Measurements from ENCODE around the gene SMAD7.
A peak's percentile ranks its signal among the peaks of the same experiment; 100 is the strongest.

Gene SMAD7

DNA sequence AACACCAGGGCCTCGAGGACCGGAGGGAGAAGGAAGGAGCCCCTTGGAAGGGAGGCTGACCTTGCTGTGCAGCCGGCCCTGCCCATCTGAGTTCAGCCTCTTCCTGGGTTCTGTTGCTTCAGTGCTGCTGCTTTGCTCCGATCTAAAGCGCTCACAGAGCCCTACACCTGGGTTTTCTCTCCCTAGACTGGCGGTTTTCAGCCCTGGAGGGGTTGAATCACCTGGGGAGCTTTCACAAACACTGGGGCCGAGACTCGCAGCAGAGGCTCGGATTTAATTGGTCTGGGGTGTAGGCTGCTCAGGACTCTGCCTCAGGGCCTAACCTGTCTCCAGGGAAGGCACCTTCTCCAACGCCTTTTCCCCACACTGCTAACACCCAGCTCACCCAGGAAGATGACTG, 40.9 kb upstream of the SMAD7 start:
- TF ChIP-seq GATA1 (IDR thresholded peaks at IDR 0.05; ENCODE audit: low read depth, low read length) (no peak), POLR2A (IDR thresholded peaks at IDR 0.05; ENCODE audit: low read length) (no peak)
- DNase-seq, result no peak

- no peak for DNase-seq
- TF ChIP-seq GATA1 (IDR thresholded peaks at IDR 0.05; ENCODE audit: low read depth, low read length), result no peak
- TF ChIP-seq POLR2A (IDR thresholded peaks at IDR 0.05; ENCODE audit: low read length), result no peak
These were observed 40.5 kb upstream of the SMAD7 start for GRCh38 chr18:48991319-48991660.

GRCh38 chr18:48990481-48991318, 39.9 kb upstream of the SMAD7 start:
- TF ChIP-seq GATA1 (IDR thresholded peaks at IDR 0.05; ENCODE audit: low read depth, low read length), result no peak
- no peak for TF ChIP-seq POLR2A (IDR thresholded peaks at IDR 0.05; ENCODE audit: low read length)
- no peak for DNase-seq

- TF ChIP-seq POLR2A (IDR thresholded peaks at IDR 0.05; ENCODE audit: low read length) (no peak), GATA1 (IDR thresholded peaks at IDR 0.05; ENCODE audit: low read depth, low read length) (no peak)
- DNase-seq, result no peak
These were observed 38.8 kb upstream of the SMAD7 start for GRCh38 chr18:48989304-48990303.

DNA sequence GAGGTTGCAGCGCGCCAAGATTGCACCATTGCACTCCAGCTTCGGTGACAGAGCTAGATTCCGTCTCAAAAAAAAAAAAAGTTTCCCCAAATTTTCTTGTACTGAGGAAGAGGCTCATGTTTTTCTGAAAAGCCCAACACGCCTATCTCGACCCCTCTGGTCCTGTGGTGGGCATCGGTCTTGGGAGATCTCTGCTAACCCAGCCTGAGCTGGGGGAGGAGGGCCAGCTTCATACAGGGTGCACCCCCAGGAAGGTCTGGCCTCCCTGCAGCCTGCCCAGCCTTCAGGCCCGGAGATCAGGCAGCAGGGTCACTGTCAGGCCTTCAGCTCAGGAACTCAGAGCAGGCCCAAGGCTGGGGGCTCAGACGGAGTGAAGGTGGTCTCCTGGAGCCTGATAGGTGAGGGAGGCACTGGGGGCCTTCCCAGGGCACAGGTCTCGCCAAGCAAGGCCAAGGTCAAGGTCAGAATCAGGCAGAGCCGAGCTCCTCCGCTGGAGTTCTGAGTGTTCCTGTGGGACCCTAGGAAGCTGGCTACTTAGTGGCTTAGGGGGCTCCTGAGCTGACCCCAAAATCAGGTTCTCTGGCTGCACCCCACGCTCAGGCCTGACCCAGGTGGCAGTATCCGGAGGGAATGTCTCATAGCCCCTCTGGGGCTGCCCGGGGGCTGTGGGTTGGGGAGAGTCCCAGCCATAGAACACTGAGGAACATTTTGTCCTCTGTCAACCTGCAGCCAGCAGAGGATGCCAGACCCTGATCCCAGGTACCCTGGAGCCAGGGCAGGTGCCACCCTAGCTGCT, 37.9 kb upstream of the SMAD7 start:
- DNase-seq, result no peak
- TF ChIP-seq POLR2A (IDR thresholded peaks at IDR 0.05; ENCODE audit: low read length) (no peak), GATA1 (IDR thresholded peaks at IDR 0.05; ENCODE audit: low read depth, low read length) (no peak)

DNA sequence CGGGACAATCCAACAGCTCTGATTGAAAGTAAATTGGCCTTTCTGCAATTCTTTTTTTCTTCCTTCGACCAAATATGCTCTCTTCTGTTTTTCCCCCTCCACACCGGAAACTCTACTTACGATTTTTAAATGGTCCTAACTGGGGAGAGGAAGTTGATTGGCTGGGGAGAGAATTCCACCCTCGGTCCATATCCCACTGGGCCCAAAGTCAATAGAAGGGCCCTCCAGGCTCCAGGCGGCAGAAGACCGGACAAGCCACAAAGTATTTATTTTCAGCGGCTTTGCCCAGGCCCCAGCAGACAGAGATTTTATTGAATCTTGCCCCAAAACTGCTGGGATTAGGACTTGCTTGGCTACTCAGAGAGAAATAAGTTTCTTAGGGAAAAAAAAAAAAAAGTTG, 37.1 kb upstream of the SMAD7 start:
- no peak for DNase-seq
- no peak for TF ChIP-seq POLR2A (IDR thresholded peaks at IDR 0.05; ENCODE audit: low read length)
- no peak for TF ChIP-seq GATA1 (IDR thresholded peaks at IDR 0.05; ENCODE audit: low read depth, low read length)

DNA sequence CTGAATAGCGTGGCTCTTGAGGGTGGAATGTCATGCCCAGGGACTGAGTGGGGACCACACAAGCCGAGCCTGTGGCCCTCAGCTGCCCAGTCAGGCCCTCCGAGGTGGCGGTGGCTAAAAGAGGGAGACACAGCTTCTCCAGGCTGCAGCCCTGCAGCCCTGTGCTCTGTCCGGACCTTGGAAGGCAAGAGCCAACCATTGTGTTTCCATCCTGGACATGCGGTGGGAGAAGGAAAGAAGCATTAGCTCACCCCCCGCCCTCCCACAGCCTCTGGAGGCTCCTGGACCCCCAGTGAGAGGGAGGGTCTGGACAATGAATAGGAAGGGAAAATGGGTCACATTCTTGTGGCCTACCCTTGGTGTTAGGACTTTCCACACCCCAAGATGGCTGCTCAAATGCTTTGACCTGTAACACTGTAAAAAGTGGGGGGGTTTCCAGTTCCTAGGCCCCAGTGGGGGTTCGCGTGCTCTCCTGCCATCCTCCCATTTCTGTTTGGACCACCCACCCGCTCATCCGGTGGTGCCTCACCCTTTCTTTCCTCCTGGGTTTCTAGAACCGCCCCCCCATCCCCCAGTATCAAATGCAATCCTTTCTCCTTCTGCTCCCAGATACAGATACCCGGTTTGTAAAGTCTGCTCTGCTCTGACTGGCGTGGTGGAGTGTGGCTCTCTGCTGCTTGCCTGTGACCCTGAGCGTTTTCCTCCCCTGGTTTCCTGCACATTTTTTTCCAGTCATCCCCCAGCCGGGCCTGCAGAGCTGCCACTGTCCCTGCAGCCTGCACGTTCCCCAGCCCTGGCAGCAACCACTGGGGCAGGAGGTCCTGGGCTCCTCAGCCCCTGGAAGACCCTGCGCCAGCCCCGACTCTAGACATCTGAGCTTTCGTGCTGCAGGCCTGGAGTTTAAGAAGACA, 36.3 kb upstream of the SMAD7 start:
- no peak for TF ChIP-seq GATA1 (IDR thresholded peaks at IDR 0.05; ENCODE audit: low read depth, low read length)
- TF ChIP-seq POLR2A (IDR thresholded peaks at IDR 0.05; ENCODE audit: low read length), result no peak
- no peak for DNase-seq

GRCh38 chr18:48985161-48985560, 34.4 kb upstream of the SMAD7 start:
- TF ChIP-seq GATA1 (IDR thresholded peaks at IDR 0.05; ENCODE audit: low read depth, low read length) (no peak), POLR2A (IDR thresholded peaks at IDR 0.05; ENCODE audit: low read length) (no peak)
- no peak for DNase-seq

DNA sequence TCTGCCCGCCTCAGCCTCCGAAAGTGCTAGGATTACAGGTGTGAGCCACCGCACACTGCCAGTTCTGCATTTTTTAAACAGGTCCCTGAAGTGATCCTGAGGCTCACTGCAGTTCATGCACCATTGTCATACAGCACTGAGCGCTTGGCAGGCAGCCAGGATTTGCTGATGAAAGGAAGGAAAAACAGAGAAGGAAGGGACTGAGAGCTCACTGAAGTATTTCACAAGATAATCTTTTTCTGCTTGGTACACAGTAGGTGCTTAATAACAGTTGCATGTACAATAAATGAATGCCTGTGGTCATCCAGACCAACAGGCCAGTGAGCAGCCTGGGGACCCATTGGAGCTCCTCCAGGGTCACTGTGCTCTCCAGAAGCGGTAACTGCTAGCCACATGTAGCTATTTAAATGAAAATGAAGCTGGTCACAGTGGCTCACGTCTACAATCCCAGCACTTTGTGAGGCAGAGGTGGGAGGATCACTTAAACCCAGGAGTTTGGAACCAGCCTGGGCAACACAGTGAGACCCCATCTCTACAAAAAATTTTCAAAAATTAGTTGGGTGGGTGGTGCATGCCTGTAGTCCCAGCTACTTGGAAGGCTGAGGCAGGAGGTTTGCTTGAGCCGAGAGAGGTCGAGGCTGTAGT, 33.1 kb upstream of the SMAD7 start:
- TF ChIP-seq POLR2A (IDR thresholded peaks at IDR 0.05; ENCODE audit: low read length) (no peak), GATA1 (IDR thresholded peaks at IDR 0.05; ENCODE audit: low read depth, low read length) (no peak)
- peak in 1 of 2 experiments; percentile 33 for DNase-seq

DNA sequence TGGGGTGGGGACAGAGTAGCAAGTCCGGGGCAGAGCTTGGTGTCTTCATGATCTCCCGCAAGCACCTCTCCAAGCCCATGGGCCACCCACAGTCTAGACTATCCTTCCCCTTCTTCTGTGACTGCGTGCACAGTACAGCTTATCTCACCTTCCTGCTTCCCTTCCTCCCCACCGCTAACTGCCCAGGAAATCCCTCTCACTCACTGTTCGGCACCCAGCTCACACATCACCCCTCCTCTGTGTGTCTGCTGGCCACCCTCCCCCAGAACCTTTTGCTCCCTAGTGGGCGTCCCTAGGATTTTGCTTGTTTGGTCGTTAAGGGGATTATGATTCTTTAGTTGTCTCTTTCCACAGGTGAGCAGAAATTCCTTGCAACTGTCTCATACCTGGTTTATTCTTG, 31.5 kb upstream of the SMAD7 start:
- no peak for TF ChIP-seq GATA1 (IDR thresholded peaks at IDR 0.05; ENCODE audit: low read depth, low read length)
- TF ChIP-seq POLR2A (IDR thresholded peaks at IDR 0.05; ENCODE audit: low read length), result no peak
- no peak for DNase-seq

GRCh38 chr18:48979944-48980890, 29.5 kb upstream of the SMAD7 start:
- DNase-seq, result peak in 1 of 2 experiments; percentile 12

More at GRCh38 chr18:48979944-48980890, 29.5 kb upstream of the SMAD7 start:
- no peak for TF ChIP-seq GATA1 (IDR thresholded peaks at IDR 0.05; ENCODE audit: low read depth, low read length)
- TF ChIP-seq POLR2A (IDR thresholded peaks at IDR 0.05; ENCODE audit: low read length), result no peak
